ENCODE measurements around the gene TPPP. TPM values are rescaled to one million over a fixed set of nuclear protein-coding genes. Genes with fewer than 3 reads are reported as not detected.

Gene TPPP
- total and polyA plus RNA-seq, 12 donors = 4.6 to 50.6 (median 12.2) TPM

GRCh38 chr5:673831-674629, 19.1 kb downstream of the TPPP start:
- H3K4me3 ChIP-seq = no peak overlapping the region
- TF ChIP-seq CTCF (IDR thresholded peaks at IDR 0.05) = no peak
- peaks cover 25 to 45% (median 37%) of the 10 kb centered on the region in 9 donors for H3K4me1 ChIP-seq
- peak; percentile 16 to 69 (median 50) for ATAC-seq
- H3K27me3 ChIP-seq = peaks cover 0 to 25% (median 0%) of the 10 kb centered on the region in 7 donors
- H3K27ac ChIP-seq = peak overlapping the region in 8 of 10 donors; percentile 48 to 83 (median 70)
- 44 to 47% methylated on average over 27 of the region's 27 CpGs for WGBS, 2 donors
- H3K36me3 ChIP-seq = no peaks in the 10 kb centered on the region
- DNase-seq = peak; percentile 29 to 71
- no peaks in the 10 kb centered on the region for H3K9me3 ChIP-seq
- intact Hi-C loops (cut with DNase I) = loop anchor here in 7 of 10 donors (2.0 to 10.0 kb wide), 5 partner anchors 83 to 233 kb away; partner anchors contain the start of gene ZDHHC11B (in 1 of the 7)

- Histone ChIP-seq H3K36me3 (no peaks in the 10 kb centered on the region), H3K9me3 (no peaks in the 10 kb centered on the region), H3K4me1 (peaks cover 25 to 45% (median 37%) of the 10 kb centered on the region in 9 donors), H3K27ac (peak overlapping the region in 5 of 10 donors; percentile 60 to 83 (median 73)), H3K27me3 (peaks cover 0 to 25% (median 0%) of the 10 kb centered on the region in 7 donors), H3K4me3 (peak overlapping the region in 6 of 10 donors; percentile 8 to 40 (median 14))
- intact Hi-C loops (cut with DNase I) = loop anchor here in 7 of 10 donors (2.0 to 10.0 kb wide), 5 partner anchors 84 to 234 kb away; partner anchors contain the start of gene ZDHHC11B (in 1 of the 7)
- ATAC-seq (no peak), DNase-seq (peak in 1 of 2 donors; percentile 4)
- WGBS, 2 donors = 46 to 52% methylated on average over 19 of the region's 19 CpGs
- TF ChIP-seq CTCF (IDR thresholded peaks at IDR 0.05) = no peak
Measured at GRCh38 chr5:673161-673830, 19.9 kb downstream of the TPPP start.

- H3K27ac ChIP-seq = peak overlapping the region in 7 of 10 donors; percentile 29 to 83 (median 71)
- no peak for TF ChIP-seq CTCF (IDR thresholded peaks at IDR 0.05)
- H3K27me3 ChIP-seq = peaks cover 0 to 25% (median 0%) of the 10 kb centered on the region in 7 donors
- WGBS, 2 donors = 5 to 10% methylated on average over 27 of the region's 27 CpGs
- H3K9me3 ChIP-seq = no peaks in the 10 kb centered on the region
- intact Hi-C loops (cut with DNase I) = loop anchor here in 7 of 10 donors (2.0 to 10.0 kb wide), 5 partner anchors 85 to 235 kb away; partner anchors contain the start of gene ZDHHC11B (in 1 of the 7)
- peaks cover 25 to 45% (median 37%) of the 10 kb centered on the region in 9 donors for H3K4me1 ChIP-seq
- peak overlapping the region in 6 of 10 donors; percentile 8 to 40 (median 18) for H3K4me3 ChIP-seq
- H3K36me3 ChIP-seq = peaks cover 0 to 1% (median 0%) of the 10 kb centered on the region in 9 donors
- ATAC-seq = peak; percentile 1 to 49 (median 17)
- peak; percentile 87 to 90 for DNase-seq
Measured at GRCh38 chr5:672329-673160, 20.6 kb downstream of the TPPP start.
